Karpas-422 (cell line): ENCODE results near the gene HMCN2. TPM values are rescaled to one million over a fixed set of nuclear protein-coding genes. Genes with fewer than 3 reads are reported as not detected.

Experiments used
- DNase-seq: peaks from one replicate; pipeline ENCODE4 v3.0.0-alpha.2; 2015
- H2AFZ ChIP-seq: fragments of 200-600 bp; sonication (generic); 2 replicates; pipeline ENCODE4 v1.6.1; 2014; ENCODE audit warnings: antibody characterized with exemption, low read length, mixed read lengths
- H3K27ac ChIP-seq: fragments of 200-600 bp; sonication (generic); 2 replicates; pipeline ENCODE4 v1.5.1; 2014; ENCODE audit warnings: mild to moderate bottlenecking, low read length, moderate library complexity
- H3K27me3 ChIP-seq: fragments of 200-600 bp; sonication (generic); 2 replicates; pipeline ENCODE4 v1.6.1; 2014; ENCODE audit warnings: low read length, mixed read lengths
- H3K36me3 ChIP-seq: fragments of 200-600 bp; sonication (generic); 2 replicates; pipeline ENCODE4 v1.6.1; 2014; ENCODE audit warnings: low read length, mixed read lengths; ENCODE audit not compliant: insufficient read depth
- H3K4me1 ChIP-seq: fragments of 200-600 bp; sonication (generic); 2 replicates; pipeline ENCODE4 v1.6.1; 2014; ENCODE audit warnings: mild to moderate bottlenecking, low read length, mixed read lengths
- H3K4me2 ChIP-seq: fragments of 200-600 bp; sonication (generic); 2 replicates; pipeline ENCODE4 v1.6.1; 2014; ENCODE audit warnings: low read length, low read depth, mild to moderate bottlenecking; ENCODE audit not compliant: poor library complexity, severe bottlenecking
- H3K4me3 ChIP-seq: fragments of 200-600 bp; sonication (generic); 2 replicates; pipeline ENCODE4 v1.5.1; 2014; ENCODE audit warnings: mild to moderate bottlenecking, antibody characterized with exemption, low read length, mixed read lengths
- H3K79me2 ChIP-seq: fragments of 200-600 bp; sonication (generic); 2 replicates; pipeline ENCODE4 v1.6.1; 2014; ENCODE audit warnings: mild to moderate bottlenecking, low read length, mixed read lengths
- H3K9ac ChIP-seq: fragments of 200-600 bp; sonication (generic); 2 replicates; pipeline ENCODE4 v1.6.0; 2014; ENCODE audit warnings: low read length
- H3K9me2 ChIP-seq: fragments of 200-600 bp; sonication (generic), shearing (Covaris generic); replicated peaks from 2 replicates; pipeline ENCODE4 v1.6.0; 2014; ENCODE audit warnings: mild to moderate bottlenecking, low read length, moderate library complexity; ENCODE audit not compliant: insufficient read depth
- H3K9me3 ChIP-seq: fragments of 300-700, 200-600 bp; sonication (generic); 2 replicates; pipeline ENCODE4 v1.6.1; 2014; ENCODE audit warnings: low read length, mixed read lengths
- H4K20me1 ChIP-seq: fragments of 200-600 bp; sonication (generic); 2 replicates; pipeline ENCODE4 v1.6.1; 2014; ENCODE audit warnings: mild to moderate bottlenecking, antibody characterized with exemption, low read length, low read depth; ENCODE audit not compliant: insufficient read depth
- total RNA-seq: library from RNA; depleted of rRNA; stranded (reverse); fragments of >200 nt; shearing (Covaris generic); gene quantifications from 2 replicates; pipeline ENCODE4 v1.2.3, GENCODE V29; 2014; ENCODE audit warnings: low replicate concordance

HMCN2 gene
- total RNA-seq, 1 experiment from 2014 or later = not detected

- Histone ChIP-seq H3K4me2 (no peak overlapping the region), H3K4me1 (no peaks in the 10 kb centered on the region), H2AFZ (no peak overlapping the region), H4K20me1 (0 out of 2 replicates have a peak, but pooled peaks cover 2% of the 10 kb centered on the region), H3K36me3 (no peaks in the 10 kb centered on the region), H3K9me3 (no peaks in the 10 kb centered on the region), H3K27ac (no peak overlapping the region), H3K27me3 (no peaks in the 10 kb centered on the region), H3K4me3 (no peak overlapping the region), H3K79me2 (no peaks in the 10 kb centered on the region), H3K9ac (no peak overlapping the region), H3K9me2 (no peaks in the 10 kb centered on the region)
- DNase-seq = no peak
Observed at GRCh38 chr9:130381660-130382059, 116.1 kb downstream of the HMCN2 start.

- Histone ChIP-seq H3K4me2 (no peak overlapping the region), H2AFZ (no peak overlapping the region), H3K27me3 (no peaks in the 10 kb centered on the region), H4K20me1 (0 out of 2 replicates have a peak, but pooled peaks cover 2% of the 10 kb centered on the region), H3K9me2 (no peaks in the 10 kb centered on the region), H3K9me3 (no peaks in the 10 kb centered on the region), H3K79me2 (no peaks in the 10 kb centered on the region), H3K27ac (no peak overlapping the region), H3K36me3 (no peaks in the 10 kb centered on the region), H3K4me3 (no peak overlapping the region), H3K4me1 (no peaks in the 10 kb centered on the region), H3K9ac (no peak overlapping the region)
- no peak for DNase-seq
Observed at GRCh38 chr9:130382096-130382495, 116.5 kb downstream of the HMCN2 start.

- Histone ChIP-seq H4K20me1 (0 out of 2 replicates have a peak, but pooled peaks cover 2% of the 10 kb centered on the region), H3K9ac (no peak overlapping the region), H3K4me2 (no peak overlapping the region), H3K27ac (no peak overlapping the region), H3K4me1 (no peaks in the 10 kb centered on the region), H3K4me3 (no peak overlapping the region), H3K9me2 (no peaks in the 10 kb centered on the region), H3K27me3 (no peaks in the 10 kb centered on the region), H2AFZ (no peak overlapping the region), H3K79me2 (no peaks in the 10 kb centered on the region), H3K9me3 (no peaks in the 10 kb centered on the region), H3K36me3 (no peaks in the 10 kb centered on the region)
- no peak for DNase-seq
Observed at GRCh38 chr9:130382636-130383349, 117.2 kb downstream of the HMCN2 start.

- DNase-seq = no peak
- H3K4me3 ChIP-seq = no peak overlapping the region
Observed at GRCh38 chr9:130383350-130383715, 117.8 kb downstream of the HMCN2 start.

GRCh38 chr9:130383979-130384676, 118.6 kb downstream of the HMCN2 start:
- H3K4me1 ChIP-seq = no peaks in the 10 kb centered on the region
- H3K27ac ChIP-seq = no peak overlapping the region
- DNase-seq = no peak
- H3K27me3 ChIP-seq = no peaks in the 10 kb centered on the region
- 0 out of 2 replicates have a peak, but pooled peaks cover 2% of the 10 kb centered on the region for H4K20me1 ChIP-seq
- no peaks in the 10 kb centered on the region for H3K9me2 ChIP-seq
- H3K4me3 ChIP-seq = no peak overlapping the region
- H2AFZ ChIP-seq = no peak overlapping the region
- no peaks in the 10 kb centered on the region for H3K9me3 ChIP-seq
- no peak overlapping the region for H3K9ac ChIP-seq
- H3K36me3 ChIP-seq = no peaks in the 10 kb centered on the region
- H3K4me2 ChIP-seq = no peak overlapping the region
- H3K79me2 ChIP-seq = no peaks in the 10 kb centered on the region

More at GRCh38 chr9:130383350-130383715, 117.8 kb downstream of the HMCN2 start:
- Histone ChIP-seq H3K4me2 (no peak overlapping the region), H3K9me2 (no peaks in the 10 kb centered on the region), H3K9ac (no peak overlapping the region), H3K4me1 (no peaks in the 10 kb centered on the region), H3K27ac (no peak overlapping the region), H3K79me2 (no peaks in the 10 kb centered on the region), H3K36me3 (no peaks in the 10 kb centered on the region), H2AFZ (no peak overlapping the region), H3K27me3 (no peaks in the 10 kb centered on the region), H4K20me1 (0 out of 2 replicates have a peak, but pooled peaks cover 2% of the 10 kb centered on the region), H3K9me3 (no peaks in the 10 kb centered on the region)

GRCh38 chr9:130385257-130385656, 119.7 kb downstream of the HMCN2 start:
- Histone ChIP-seq H3K4me2 (no peak overlapping the region), H3K27me3 (no peaks in the 10 kb centered on the region), H3K4me3 (no peak overlapping the region), H4K20me1 (0 out of 2 replicates have a peak, but pooled peaks cover 2% of the 10 kb centered on the region), H3K4me1 (no peaks in the 10 kb centered on the region), H2AFZ (no peak overlapping the region), H3K9me2 (no peaks in the 10 kb centered on the region), H3K36me3 (no peaks in the 10 kb centered on the region), H3K79me2 (no peaks in the 10 kb centered on the region), H3K27ac (no peak overlapping the region), H3K9me3 (no peaks in the 10 kb centered on the region), H3K9ac (no peak overlapping the region)
- DNase-seq = no peak

GRCh38 chr9:130387398-130387797, 121.8 kb downstream of the HMCN2 start:
- no peak for DNase-seq
- Histone ChIP-seq H3K27me3 (no peaks in the 10 kb centered on the region), H2AFZ (no peak overlapping the region), H3K79me2 (no peaks in the 10 kb centered on the region), H3K9ac (no peak overlapping the region), H3K9me3 (no peaks in the 10 kb centered on the region), H3K36me3 (no peaks in the 10 kb centered on the region), H4K20me1 (0 out of 2 replicates have a peak, but pooled peaks cover 2% of the 10 kb centered on the region), H3K27ac (no peak overlapping the region), H3K9me2 (no peaks in the 10 kb centered on the region), H3K4me2 (no peak overlapping the region), H3K4me1 (no peaks in the 10 kb centered on the region), H3K4me3 (no peak overlapping the region)

- 0 out of 2 replicates have a peak, but pooled peaks cover 2% of the 10 kb centered on the region for H4K20me1 ChIP-seq
- no peaks in the 10 kb centered on the region for H3K4me1 ChIP-seq
- no peaks in the 10 kb centered on the region for H3K79me2 ChIP-seq
- H3K36me3 ChIP-seq = no peaks in the 10 kb centered on the region
- H3K27ac ChIP-seq = no peak overlapping the region
- no peak overlapping the region for H3K4me2 ChIP-seq
- no peak overlapping the region for H2AFZ ChIP-seq
- no peaks in the 10 kb centered on the region for H3K9me2 ChIP-seq
- H3K9me3 ChIP-seq = no peaks in the 10 kb centered on the region
- H3K4me3 ChIP-seq = no peak overlapping the region
- DNase-seq = no peak
- no peaks in the 10 kb centered on the region for H3K27me3 ChIP-seq
- no peak overlapping the region for H3K9ac ChIP-seq
Observed at GRCh38 chr9:130387905-130388304, 122.3 kb downstream of the HMCN2 start.
